ENCODE measurements around the gene MX2. TPM values are rescaled to one million over a fixed set of nuclear protein-coding genes. Genes with fewer than 3 reads are reported as not detected.

The MX2 gene
- polyA plus RNA-seq, 1 donor from 2014 or later, result not detected

DNA sequence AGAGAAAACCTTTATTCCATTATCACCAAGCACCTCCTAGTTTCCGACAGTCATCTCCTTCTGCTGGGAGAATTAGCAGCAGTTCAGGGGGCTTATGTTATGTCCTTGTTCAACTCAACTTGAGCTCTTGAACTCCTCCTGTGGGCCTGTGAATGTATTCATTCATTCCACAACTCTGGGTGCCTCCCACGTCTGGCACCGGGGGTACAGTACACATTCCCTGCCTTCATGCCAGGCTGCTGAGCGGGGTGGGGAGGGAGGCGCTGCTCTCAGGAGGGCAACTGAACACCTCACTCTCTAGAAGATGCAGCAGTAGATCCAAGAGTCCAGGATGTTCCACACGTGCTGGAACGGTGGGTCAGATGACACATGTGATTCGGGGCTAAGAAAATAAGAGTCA is 4.3 kb upstream of the MX2 start:
- Histone ChIP-seq H3K4me3 (ENCODE audit: low read length) (no peak overlapping the region), H2AFZ (ENCODE audit: low read depth, low read length) (no peak overlapping the region), H3K9ac (ENCODE audit: low read length) (no peak overlapping the region), H3K79me2 (replicated peaks; ENCODE audit: insufficient read depth, low read length) (no peaks in the 10 kb centered on the region), H4K20me1 (ENCODE audit: insufficient read depth) (no peaks in the 10 kb centered on the region), H3K27ac (ENCODE audit: low read length) (no peak overlapping the region), H3K27me3 (ENCODE audit: insufficient read depth, low read depth, low read length) (no peaks in the 10 kb centered on the region), H3K9me3 (ENCODE audit: low read length) (no peaks in the 10 kb centered on the region), H3K4me2 (ENCODE audit: low read length) (no peak overlapping the region), H3K9me2 (ENCODE audit: insufficient read depth, low read length) (no peaks in the 10 kb centered on the region), H3K36me3 (ENCODE audit: insufficient read depth, low read length) (no peaks in the 10 kb centered on the region), H3F3A (ENCODE audit: insufficient read depth, low read length, poor library complexity, severe bottlenecking) (no peaks in the 10 kb centered on the region)
- TF ChIP-seq SMC3 (conservative IDR thresholded peaks at IDR 0.05; ENCODE audit: poor library complexity) (no peak), POLR2AphosphoS5 (IDR thresholded peaks at IDR 0.05) (no peak), MXI1 (conservative IDR thresholded peaks at IDR 0.05; ENCODE audit: poor library complexity, severe bottlenecking) (no peak), EZH2 (IDR thresholded peaks at IDR 0.05; ENCODE audit: borderline replicate concordance, insufficient read depth, low read length, poor library complexity, severe bottlenecking) (no peak), RAD21 (conservative IDR thresholded peaks at IDR 0.05) (no peak), TAF1 (IDR thresholded peaks at IDR 0.05; ENCODE audit: low read depth) (no peak), EP300 (conservative IDR thresholded peaks at IDR 0.05; ENCODE audit: poor library complexity, severe bottlenecking) (no peak)
- TF ChIP-seq, protein P1, sequence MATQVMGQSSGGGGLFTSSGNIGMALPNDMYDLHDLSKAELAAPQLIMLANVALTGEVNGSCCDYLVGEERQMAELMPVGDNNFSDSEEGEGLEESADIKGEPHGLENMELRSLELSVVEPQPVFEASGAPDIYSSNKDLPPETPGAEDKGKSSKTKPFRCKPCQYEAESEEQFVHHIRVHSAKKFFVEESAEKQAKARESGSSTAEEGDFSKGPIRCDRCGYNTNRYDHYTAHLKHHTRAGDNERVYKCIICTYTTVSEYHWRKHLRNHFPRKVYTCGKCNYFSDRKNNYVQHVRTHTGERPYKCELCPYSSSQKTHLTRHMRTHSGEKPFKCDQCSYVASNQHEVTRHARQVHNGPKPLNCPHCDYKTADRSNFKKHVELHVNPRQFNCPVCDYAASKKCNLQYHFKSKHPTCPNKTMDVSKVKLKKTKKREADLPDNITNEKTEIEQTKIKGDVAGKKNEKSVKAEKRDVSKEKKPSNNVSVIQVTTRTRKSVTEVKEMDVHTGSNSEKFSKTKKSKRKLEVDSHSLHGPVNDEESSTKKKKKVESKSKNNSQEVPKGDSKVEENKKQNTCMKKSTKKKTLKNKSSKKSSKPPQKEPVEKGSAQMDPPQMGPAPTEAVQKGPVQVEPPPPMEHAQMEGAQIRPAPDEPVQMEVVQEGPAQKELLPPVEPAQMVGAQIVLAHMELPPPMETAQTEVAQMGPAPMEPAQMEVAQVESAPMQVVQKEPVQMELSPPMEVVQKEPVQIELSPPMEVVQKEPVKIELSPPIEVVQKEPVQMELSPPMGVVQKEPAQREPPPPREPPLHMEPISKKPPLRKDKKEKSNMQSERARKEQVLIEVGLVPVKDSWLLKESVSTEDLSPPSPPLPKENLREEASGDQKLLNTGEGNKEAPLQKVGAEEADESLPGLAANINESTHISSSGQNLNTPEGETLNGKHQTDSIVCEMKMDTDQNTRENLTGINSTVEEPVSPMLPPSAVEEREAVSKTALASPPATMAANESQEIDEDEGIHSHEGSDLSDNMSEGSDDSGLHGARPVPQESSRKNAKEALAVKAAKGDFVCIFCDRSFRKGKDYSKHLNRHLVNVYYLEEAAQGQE (IDR thresholded peaks at IDR 0.05; ENCODE audit: borderline replicate concordance), result no peak
- TF ChIP-seq, protein P2, sequence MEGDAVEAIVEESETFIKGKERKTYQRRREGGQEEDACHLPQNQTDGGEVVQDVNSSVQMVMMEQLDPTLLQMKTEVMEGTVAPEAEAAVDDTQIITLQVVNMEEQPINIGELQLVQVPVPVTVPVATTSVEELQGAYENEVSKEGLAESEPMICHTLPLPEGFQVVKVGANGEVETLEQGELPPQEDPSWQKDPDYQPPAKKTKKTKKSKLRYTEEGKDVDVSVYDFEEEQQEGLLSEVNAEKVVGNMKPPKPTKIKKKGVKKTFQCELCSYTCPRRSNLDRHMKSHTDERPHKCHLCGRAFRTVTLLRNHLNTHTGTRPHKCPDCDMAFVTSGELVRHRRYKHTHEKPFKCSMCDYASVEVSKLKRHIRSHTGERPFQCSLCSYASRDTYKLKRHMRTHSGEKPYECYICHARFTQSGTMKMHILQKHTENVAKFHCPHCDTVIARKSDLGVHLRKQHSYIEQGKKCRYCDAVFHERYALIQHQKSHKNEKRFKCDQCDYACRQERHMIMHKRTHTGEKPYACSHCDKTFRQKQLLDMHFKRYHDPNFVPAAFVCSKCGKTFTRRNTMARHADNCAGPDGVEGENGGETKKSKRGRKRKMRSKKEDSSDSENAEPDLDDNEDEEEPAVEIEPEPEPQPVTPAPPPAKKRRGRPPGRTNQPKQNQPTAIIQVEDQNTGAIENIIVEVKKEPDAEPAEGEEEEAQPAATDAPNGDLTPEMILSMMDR (IDR thresholded peaks at IDR 0.05; ENCODE audit: poor library complexity, severe bottlenecking), result no peak

DNA sequence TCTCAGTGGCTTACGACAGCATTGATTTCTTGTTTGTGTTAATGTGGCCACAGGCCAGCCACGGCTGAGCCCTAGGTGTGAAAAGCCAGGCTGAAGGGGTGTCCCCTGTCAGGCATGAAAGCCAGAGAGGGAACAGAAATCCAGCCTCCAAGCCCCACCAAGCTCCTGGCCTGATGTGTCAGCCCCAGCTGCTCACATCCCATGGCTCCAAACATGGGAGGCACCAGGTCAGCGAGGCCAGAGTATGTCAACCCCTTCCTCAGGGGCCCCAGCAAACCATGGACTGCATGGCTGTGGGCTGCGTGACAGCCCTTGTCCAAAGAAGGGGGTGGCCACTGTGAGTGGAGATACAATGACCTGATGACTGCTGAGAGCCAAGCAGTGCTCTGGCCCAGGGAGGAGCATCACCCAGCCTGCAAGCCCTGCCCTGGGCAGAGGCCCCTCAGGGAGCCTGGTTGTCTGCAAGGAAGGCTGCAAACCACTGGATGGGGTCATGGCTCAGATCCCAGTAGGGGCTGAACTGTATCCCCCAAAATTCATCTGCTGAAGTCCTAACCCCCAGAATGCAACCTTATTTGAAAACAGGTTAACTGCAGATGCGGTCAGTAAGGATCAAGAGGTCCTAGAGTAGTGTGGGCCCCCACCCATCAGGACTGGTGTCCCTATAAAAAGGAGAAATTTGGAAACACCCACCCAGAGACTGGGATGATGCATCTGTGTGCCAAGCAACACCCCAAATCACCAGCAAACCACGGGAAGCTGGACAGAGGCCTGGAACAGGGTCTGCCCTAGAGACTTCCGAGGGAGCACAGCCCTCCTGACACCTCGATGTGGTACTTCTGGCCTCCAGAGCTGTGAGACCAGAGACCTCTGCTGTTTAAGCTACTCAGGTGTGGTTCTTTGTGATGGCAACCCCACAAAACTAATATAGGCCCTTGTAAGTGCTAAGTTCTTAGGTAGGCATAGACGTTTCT is 3.3 kb upstream of the MX2 start:
- Histone ChIP-seq H3K36me3 (ENCODE audit: insufficient read depth, low read length) (no peaks in the 10 kb centered on the region), H3K4me2 (ENCODE audit: low read length) (no peak overlapping the region), H3K4me3 (ENCODE audit: low read length) (no peak overlapping the region), H3K9me3 (ENCODE audit: low read length) (no peaks in the 10 kb centered on the region), H3K9ac (ENCODE audit: low read length) (no peak overlapping the region), H4K20me1 (ENCODE audit: insufficient read depth) (no peaks in the 10 kb centered on the region), H3K79me2 (replicated peaks; ENCODE audit: insufficient read depth, low read length) (no peaks in the 10 kb centered on the region), H2AFZ (ENCODE audit: low read depth, low read length) (no peak overlapping the region), H3F3A (ENCODE audit: insufficient read depth, low read length, poor library complexity, severe bottlenecking) (no peaks in the 10 kb centered on the region), H3K27me3 (ENCODE audit: insufficient read depth, low read depth, low read length) (no peaks in the 10 kb centered on the region), H3K9me2 (ENCODE audit: insufficient read depth, low read length) (no peaks in the 10 kb centered on the region), H3K27ac (ENCODE audit: low read length) (no peak overlapping the region)
- TF ChIP-seq, protein P1 (IDR thresholded peaks at IDR 0.05; ENCODE audit: borderline replicate concordance), result no peak
- no peak for TF ChIP-seq MXI1 (conservative IDR thresholded peaks at IDR 0.05; ENCODE audit: poor library complexity, severe bottlenecking)
- TF ChIP-seq, protein P2 (IDR thresholded peaks at IDR 0.05; ENCODE audit: poor library complexity, severe bottlenecking), result no peak
- TF ChIP-seq POLR2AphosphoS5 (IDR thresholded peaks at IDR 0.05), result no peak
- no peak for TF ChIP-seq EP300 (conservative IDR thresholded peaks at IDR 0.05; ENCODE audit: poor library complexity, severe bottlenecking)
- no peak for TF ChIP-seq TAF1 (IDR thresholded peaks at IDR 0.05; ENCODE audit: low read depth)
- TF ChIP-seq RAD21 (conservative IDR thresholded peaks at IDR 0.05), result no peak
- TF ChIP-seq SMC3 (conservative IDR thresholded peaks at IDR 0.05; ENCODE audit: poor library complexity), result no peak
- no peak for TF ChIP-seq EZH2 (IDR thresholded peaks at IDR 0.05; ENCODE audit: borderline replicate concordance, insufficient read depth, low read length, poor library complexity, severe bottlenecking)

Measured in neural cell (in vitro differentiated cells).